ENCODE results near the gene SHBG.

- TF ChIP-seq, protein P1, sequence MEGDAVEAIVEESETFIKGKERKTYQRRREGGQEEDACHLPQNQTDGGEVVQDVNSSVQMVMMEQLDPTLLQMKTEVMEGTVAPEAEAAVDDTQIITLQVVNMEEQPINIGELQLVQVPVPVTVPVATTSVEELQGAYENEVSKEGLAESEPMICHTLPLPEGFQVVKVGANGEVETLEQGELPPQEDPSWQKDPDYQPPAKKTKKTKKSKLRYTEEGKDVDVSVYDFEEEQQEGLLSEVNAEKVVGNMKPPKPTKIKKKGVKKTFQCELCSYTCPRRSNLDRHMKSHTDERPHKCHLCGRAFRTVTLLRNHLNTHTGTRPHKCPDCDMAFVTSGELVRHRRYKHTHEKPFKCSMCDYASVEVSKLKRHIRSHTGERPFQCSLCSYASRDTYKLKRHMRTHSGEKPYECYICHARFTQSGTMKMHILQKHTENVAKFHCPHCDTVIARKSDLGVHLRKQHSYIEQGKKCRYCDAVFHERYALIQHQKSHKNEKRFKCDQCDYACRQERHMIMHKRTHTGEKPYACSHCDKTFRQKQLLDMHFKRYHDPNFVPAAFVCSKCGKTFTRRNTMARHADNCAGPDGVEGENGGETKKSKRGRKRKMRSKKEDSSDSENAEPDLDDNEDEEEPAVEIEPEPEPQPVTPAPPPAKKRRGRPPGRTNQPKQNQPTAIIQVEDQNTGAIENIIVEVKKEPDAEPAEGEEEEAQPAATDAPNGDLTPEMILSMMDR (IDR thresholded peaks at IDR 0.05), result no peak
- TF ChIP-seq POLR2AphosphoS5 (IDR thresholded peaks at IDR 0.05), result no peak
- no peak for TF ChIP-seq POLR2A (IDR thresholded peaks at IDR 0.05)
These were observed at the start of gene SHBG for GRCh38 chr17:7629939-7630571.

All from transverse colon (tissue), 4 donors.